K562 (cell line): Measurements from ENCODE around the gene WEE1. TPM values are rescaled to one million over a fixed set of nuclear protein-coding genes. Genes with fewer than 3 reads are reported as not detected.

Experiments used
- CHD4 ChIP-seq: fragments of 200-600 bp; sonication (generic); IDR thresholded peaks from 3 replicates; pipeline ENCODE4 v1.6.1; 2012; ENCODE audit warnings: low read depth, mild to moderate bottlenecking, mixed read lengths, low read length, inconsistent platforms; ENCODE audit not compliant: insufficient read depth, insufficient replicate concordance, poor library complexity, severe bottlenecking
- E2F5 ChIP-seq: sonication (generic); formaldehyde crosslinking; IDR thresholded peaks from 2 replicates; pipeline ENCODE4 v1.8.0; 2022; ENCODE audit warnings: mild to moderate bottlenecking, missing genetic modification reagents
- MGA ChIP-seq: fragments of 450-650 bp; IDR thresholded peaks from 2 replicates; pipeline ENCODE4 v1.6.1; 2016; ENCODE audit warnings: mild to moderate bottlenecking, moderate library complexity
- ZNF23 ChIP-seq: fragments of 250-450 bp; sonication (Bioruptor Pico); IDR thresholded peaks from 2 replicates; pipeline ENCODE4 v1.4.0; 2020; ENCODE audit warnings: mild to moderate bottlenecking
- ZNF280A ChIP-seq: fragments of 450-650 bp; IDR thresholded peaks from 2 replicates; pipeline ENCODE4 v1.6.1; 2018; ENCODE audit warnings: mild to moderate bottlenecking, low read depth; ENCODE audit not compliant: partially characterized antibody
- ZNF384 ChIP-seq: IDR thresholded peaks from 2 replicates; pipeline ENCODE4 v1.6.1; 2012; ENCODE audit warnings: low read depth, low read length, improper control_type of control experiment
- polyA plus RNA-seq, 8 experiments: library from polyadenylated mRNA; depleted of rRNA in 4 of 8; stranded (reverse) in 5 of 8; unstranded in 3 of 8; fragments of >200 nt; fragmentation: Nextera tagmentation in 2 of 8; fragmentation: Illumina TruSeq in 1 of 8; extraction: Ambion mirVana in 2 of 8; extraction: Trizol in 1 of 8; gene quantifications; 2 replicates each; pipeline versions ENCODE4 v1.2.1 to v1.2.3, GENCODE V29; 2011 to 2014; ENCODE audit warnings: inconsistent platforms in 1 of 8, missing spikeins in 1 of 8
- total RNA-seq, 7 experiments: library from RNA; depleted of rRNA in 6 of 7; stranded (reverse); fragments of >200 nt in 6 of 7; fragmentation: Illumina TruSeq in 2 of 7; extraction: Trizol in 2 of 7; gene quantifications; 2 replicates each; pipeline versions ENCODE4 v1.2.1 to v1.2.3, GENCODE V29; 2011 to 2021; ENCODE audit warnings: low replicate concordance in 1 of 7

Gene WEE1
- total and polyA plus RNA-seq, 9 of the 15 experiments (the other 6 are each of a cell fraction or from before 2014, with no cell fraction given), result 21.9 to 99.0 (median 67.4) TPM

GRCh38 chr11:9566561-9567063, 6.9 kb upstream of the WEE1 start (continued):
- no peak for TF ChIP-seq MGA
- TF ChIP-seq ZNF280A, result no peak
- no peak for TF ChIP-seq ZNF384
- no peak for TF ChIP-seq ZNF23 (CRISPR knock-in tag)
- no peak for TF ChIP-seq E2F5
- no peak for TF ChIP-seq CHD4
- TF ChIP-seq, all 486 proteins: peak for 22
